NCI-H748 (cell line): ENCODE measurements around the gene DYNC1I1.

Experiments
- DNase-seq: peaks from one replicate; lab custom pipeline; 2025; ENCODE audit not compliant: unreplicated experiment; lab: John Stamatoyannopoulos, UW

The DYNC1I1 gene

DNA sequence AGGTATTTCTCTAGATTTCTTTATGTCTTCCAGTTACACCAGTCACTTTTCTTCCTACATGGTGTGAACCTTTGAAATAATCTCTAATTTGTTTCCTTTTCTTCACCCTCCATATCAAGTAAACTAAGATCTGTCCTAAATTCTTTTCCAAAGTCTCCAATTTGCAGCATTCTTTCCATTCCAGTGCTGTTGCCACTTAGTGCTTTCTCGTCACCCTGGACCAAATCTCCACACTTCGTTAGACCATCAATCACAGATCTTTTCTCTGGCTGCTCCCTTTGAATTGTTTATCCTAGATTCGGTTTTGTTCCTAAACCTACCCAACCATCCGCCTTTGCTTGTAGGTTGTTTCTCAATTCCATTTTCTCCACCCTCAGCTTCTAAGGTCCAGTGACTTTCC is 74.7 kb downstream of the DYNC1I1 start:
- DNase-seq, result no peak

GRCh38 chr7:95859429-95859828 is 87.1 kb downstream of the DYNC1I1 start:
- DNase-seq, result no peak

DNA sequence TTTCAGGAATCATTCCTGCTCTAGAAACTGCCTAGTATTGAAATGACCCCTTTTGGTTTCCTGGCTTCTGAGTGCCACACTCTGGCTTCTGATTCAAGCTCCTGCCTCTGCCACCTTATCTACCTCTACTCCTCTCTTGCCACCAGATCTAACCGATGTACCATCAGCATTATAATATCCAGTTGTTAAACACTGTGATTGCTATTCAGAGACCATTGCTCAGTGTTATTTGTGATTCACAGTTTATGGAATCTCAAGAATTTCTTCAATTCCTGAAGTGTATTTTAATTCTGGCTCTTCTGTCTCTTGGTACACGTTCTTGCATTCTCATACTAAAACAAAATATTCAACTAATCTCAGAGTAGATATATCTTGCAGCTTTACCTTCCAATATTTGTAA is 88.7 kb downstream of the DYNC1I1 start:
- no peak for DNase-seq

DNA sequence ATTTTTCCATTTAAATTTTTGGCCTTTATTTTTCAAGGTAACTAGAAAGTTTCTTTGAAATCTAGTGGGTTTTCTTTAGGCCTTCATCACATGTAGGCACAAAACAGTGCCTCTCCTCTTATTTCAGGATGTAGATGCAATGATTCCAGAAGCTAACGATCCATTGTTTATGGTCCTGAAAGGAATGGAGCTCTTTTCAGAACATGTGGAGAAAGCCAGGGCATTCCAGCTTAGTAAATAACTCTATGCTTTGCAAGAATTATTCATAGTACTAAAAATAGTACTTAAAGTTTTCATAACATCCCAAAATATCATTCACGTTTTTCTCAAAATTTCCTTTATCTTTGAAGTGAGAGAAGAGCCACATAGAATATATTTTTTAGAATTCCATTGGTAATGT is 91.3 kb downstream of the DYNC1I1 start:
- DNase-seq, result no peak

GRCh38 chr7:95865716-95866371 is 93.5 kb downstream of the DYNC1I1 start:
- DNase-seq, result peak; percentile 65

GRCh38 chr7:95867309-95867708 is 95.0 kb downstream of the DYNC1I1 start:
- peak; percentile 92 for DNase-seq

DNA sequence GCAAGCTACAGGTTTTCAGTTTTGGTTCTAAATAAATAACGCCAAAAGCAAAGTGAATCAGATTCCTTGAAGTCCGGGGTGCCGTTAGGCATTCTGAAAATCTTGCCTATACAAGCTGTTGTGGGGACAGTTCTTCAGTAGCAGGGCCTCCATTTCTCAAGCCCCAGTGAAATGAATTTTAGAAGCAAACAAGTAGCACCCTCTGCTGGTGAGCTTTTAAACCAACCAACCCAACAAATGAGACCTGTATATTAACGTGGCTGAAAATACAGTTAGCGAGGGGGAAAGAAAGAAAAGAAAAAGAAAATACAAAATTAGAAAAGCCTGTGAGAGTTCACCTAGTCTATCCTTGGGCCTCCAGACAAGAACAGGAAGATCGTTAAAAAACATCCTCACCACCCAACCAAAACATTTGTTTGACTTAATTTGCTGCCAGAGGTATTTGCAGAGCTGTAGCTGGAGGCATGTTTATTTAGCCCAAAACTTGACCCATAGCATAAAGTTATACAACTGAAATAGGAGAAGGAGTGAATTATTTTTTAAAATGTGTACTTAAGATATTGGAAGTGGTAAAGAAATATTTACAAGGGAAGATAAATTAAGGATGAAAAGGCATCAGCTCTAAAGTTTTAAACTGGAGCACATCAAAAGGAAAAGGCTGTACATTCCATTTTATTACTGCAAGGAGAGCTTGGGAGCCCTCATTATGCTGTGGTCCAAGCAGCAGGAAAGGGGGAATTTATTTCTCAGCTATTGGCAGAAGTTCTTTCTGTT is 98.9 kb downstream of the DYNC1I1 start:
- peak; percentile 79 for DNase-seq

- no peak for DNase-seq
Observed at GRCh38 chr7:95871896-95872295, 99.5 kb downstream of the DYNC1I1 start.

- DNase-seq, result no peak
Observed at GRCh38 chr7:95874129-95874528, 101.8 kb downstream of the DYNC1I1 start.

DNA sequence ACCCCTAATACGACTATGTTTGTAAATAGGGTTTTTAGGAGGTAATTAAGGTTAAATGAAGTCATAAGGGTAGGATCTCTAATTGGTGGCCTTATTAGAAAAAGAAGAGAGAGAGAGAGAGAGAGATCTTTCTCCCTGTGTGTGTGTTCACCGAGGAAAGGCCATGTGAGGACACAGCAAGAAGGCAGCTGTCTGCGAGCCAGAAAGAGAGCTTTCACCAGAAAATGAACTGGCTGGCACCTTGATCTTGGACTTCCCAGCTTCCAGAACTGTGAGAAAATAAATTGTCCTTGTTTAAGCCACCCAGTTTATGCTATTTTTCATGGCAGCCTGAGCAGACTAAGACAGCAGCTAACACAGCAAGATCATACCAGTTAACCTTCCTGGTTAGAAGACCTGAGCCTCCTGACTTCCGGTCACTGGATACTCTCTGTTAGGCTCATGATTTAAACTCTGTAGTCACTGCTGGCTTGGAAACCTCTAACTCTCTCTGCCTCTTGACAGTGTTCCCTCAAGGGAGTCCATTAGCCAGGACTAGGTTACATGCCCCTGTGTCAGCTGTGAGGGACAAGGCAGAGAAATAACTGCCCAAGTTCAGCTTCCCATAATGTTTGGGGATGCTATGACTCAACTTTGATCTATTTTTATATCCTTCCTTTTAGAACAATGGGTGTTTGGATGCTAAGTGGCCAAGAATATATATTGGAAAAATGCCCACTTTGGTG is 102.3 kb downstream of the DYNC1I1 start:
- DNase-seq, result no peak

DNA sequence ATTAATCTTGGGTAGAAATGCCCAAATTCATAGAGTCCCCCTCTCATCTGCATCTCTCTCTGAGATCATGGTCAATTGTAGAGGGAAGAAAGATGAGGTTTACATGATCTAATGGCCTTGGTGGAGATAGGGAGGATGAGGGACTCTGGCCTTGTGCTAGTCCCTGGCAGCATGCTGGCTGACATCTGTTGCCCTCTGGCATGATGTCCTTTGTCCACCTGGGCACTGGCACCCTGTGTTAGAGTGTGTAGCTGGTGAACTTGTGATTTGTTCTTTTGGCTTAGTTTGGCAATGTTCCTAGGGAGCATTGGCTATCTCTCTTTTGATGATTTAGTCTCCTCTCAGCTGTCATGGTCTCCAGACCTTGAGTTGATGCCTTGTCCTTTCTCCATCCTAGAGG is 103.2 kb downstream of the DYNC1I1 start:
- DNase-seq, result no peak

GRCh38 chr7:95878677-95879076 is 106.3 kb downstream of the DYNC1I1 start:
- DNase-seq, result no peak

DNA sequence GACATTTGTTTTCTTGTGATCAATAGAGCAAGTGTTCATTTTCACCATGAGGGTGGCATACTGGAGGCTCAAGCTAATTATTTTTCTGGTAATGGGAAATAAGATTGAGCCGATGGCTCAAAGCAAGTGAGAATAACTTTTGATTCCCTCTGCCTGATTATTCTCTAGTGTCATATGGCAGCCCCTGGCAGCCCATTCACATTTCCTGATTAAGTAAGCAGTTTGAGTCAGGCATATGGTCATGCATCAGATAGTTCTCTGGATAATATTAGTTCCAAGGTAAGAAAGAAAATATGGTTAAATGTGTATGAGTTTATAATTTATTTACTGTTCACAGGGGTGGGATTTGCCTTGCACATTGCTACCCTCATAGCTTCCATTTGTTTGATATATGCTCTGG is 109.2 kb downstream of the DYNC1I1 start:
- DNase-seq, result no peak

DNA sequence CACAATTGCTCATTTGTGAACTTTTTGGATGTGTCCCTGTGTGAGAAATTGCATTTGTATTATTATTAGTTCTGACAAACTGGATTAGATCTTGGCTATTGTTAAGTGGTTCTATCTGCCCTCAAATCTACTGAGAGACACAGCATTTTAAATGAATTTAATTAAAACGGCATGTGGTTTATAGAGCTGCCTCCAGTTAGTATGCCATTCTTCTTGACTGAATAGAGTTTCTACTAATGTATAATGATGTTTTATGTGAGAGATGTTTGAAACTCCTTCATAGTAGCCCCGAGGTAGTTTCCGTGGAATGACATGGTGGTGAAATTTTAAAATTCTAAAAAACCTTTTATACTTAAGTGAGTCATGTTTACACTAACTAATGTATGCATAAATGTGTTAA is 110.9 kb downstream of the DYNC1I1 start:
- DNase-seq, result no peak

GRCh38 chr7:95886501-95887090 is 114.2 kb downstream of the DYNC1I1 start:
- DNase-seq, result peak; percentile 88

- DNase-seq, result no peak
Observed at GRCh38 chr7:95893484-95893883, 121.1 kb downstream of the DYNC1I1 start.

DNA sequence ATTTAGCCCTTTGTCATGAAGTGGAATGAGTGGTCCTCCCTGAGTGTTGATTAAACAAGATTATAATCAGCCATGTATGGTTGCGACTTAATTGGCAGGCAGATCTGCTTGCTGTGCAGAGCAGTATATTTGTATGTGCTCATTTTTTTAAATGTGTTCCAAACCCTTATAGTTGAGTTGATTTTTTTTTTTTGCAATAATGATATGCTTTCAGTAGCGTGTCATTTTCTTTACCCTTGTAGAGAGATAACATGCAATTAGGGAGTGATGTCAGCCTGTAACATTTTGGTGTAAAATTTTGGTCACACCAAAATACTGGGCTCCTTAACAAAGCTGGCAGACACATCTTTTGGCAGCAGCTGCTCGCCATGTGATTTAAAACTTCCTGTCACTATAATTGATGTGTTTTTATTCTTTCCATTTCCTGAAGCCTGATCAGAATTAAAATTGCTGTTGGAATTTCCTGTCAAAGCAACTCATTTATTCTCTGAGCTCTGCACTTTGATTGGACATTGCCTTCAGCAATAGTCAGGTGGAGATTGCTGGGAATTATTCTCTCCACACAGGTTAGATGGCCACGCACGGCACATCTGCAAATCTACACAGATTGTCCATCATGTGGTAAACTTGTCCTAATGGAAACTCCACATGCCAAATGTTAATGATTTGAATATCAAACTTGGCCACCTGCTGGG is 125.3 kb downstream of the DYNC1I1 start:
- peak; percentile 95 for DNase-seq

DNA sequence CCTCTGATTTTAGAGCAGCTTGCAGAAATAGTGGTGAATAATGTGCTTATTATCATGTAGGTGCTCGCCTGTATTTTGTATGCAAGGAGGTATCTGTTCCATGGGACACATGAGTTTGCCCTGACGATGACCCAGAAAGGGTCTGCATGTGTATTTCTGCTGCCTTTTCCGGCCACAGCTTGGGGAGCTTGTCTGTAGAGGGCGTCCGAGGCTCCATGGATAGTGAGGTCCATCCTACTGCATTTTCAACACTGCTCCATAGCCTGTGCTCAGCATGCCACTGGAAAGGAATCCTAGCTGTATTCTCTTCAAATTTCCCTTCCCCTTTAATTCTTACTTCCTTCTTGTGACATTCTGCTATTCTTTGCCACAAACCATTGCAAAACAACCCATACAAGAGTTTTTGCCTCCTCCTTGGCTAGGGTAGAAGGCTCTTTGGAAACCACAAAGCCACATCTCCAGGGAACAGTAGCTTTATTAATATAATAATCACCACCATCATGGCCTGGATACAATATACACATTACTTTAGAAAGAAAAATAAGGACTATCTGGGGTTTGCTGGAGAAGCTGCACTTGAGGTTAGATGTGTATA is 127.7 kb downstream of the DYNC1I1 start:
- no peak for DNase-seq

DNA sequence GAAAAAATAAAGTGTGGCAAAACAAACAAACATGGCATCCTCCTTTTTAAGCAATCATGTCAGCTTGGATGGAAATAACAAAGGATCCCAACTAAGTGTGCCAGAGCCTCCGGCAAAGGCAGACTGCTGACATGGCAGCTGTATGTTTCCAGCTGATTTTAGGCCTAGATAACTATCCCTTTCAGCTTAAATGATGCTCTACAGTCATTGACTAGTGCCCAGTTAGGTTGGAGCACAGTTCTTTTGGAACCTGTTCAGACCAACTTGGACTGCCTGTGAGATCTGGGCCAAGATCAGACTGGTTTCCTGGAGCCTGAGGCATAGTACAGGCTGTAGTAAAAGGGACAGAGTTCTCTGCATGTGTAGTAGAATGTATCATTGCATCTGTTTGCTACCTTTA is 128.7 kb downstream of the DYNC1I1 start:
- no peak for DNase-seq

- no peak for DNase-seq
Observed at GRCh38 chr7:95904099-95904498, 131.7 kb downstream of the DYNC1I1 start.

DNA sequence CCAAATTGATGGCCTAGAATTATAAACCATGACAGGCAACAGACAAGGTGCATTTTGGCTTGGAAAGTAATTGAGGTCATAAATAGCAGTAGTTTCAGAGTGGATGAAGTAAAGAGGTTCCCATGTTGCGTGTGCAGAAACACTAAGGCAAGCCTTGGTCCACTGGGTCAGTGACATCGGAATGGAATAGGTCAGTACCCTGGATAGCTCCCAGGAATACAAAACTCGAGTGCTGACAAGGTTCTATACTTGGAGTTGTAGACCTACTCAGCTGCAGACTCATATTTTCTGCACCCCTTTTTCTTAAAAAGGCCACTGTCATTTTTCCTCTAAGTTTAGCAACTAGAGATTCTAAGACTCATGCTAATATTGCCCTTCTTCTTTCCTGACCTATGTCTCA is 132.8 kb downstream of the DYNC1I1 start:
- no peak for DNase-seq
